ENCODE results near the gene ANO2. TPM values are rescaled to one million over a fixed set of nuclear protein-coding genes. Genes with fewer than 3 reads are reported as not detected.

ANO2 gene
- total and polyA plus RNA-seq, 2 experiments from 2014 or later, result 2.3 to 4.6 TPM

GRCh38 chr12:5648692-5649359 is 296.2 kb downstream of the ANO2 start:
- TF ChIP-seq NANOG (IDR thresholded peaks at IDR 0.05; ENCODE audit: borderline replicate concordance) (no peak), ETS1 (IDR thresholded peaks at IDR 0.05) (no peak), CTCF (conservative IDR thresholded peaks at IDR 0.05; ENCODE audit: low read depth in 2 of 2) (peak; percentile 65 to 80), ZNF462 (CRISPR knock-in tag; IDR thresholded peaks at IDR 0.05) (no peak), ZNF114 (CRISPR knock-in tag; IDR thresholded peaks at IDR 0.05) (no peak), POLR2AphosphoS5 (IDR thresholded peaks at IDR 0.05; ENCODE audit: low read depth) (no peak), JUNB (IDR thresholded peaks at IDR 0.05; ENCODE audit: unreplicated experiment) (no peak)
- no peaks in the 10 kb centered on the region for H3K9me3 Mint-ChIP-seq
- Histone ChIP-seq H3K36me3 (ENCODE audit: insufficient read depth) (no peaks in the 10 kb centered on the region), H3K4me1 (ENCODE audit: insufficient read depth) (no peaks in the 10 kb centered on the region), H3F3A (replicated peaks; ENCODE audit: low read depth) (no peaks in the 10 kb centered on the region), H3K9me2 (ENCODE audit: insufficient read depth) (no peaks in the 10 kb centered on the region; the same call in 1 of the 2 replicates), H3K4me2 (no peak overlapping the region), H3K27ac (ENCODE audit: low read depth) (no peak overlapping the region), H2AFZ (no peak overlapping the region), H3K27me3 (ENCODE audit: insufficient read depth) (no peaks in the 10 kb centered on the region), H3K4me3 (no peak overlapping the region), H4K20me1 (replicated peaks; ENCODE audit: insufficient read depth) (no peaks in the 10 kb centered on the region), H3K79me2 (replicated peaks; ENCODE audit: insufficient read depth) (no peaks in the 10 kb centered on the region)
- H3K4me1 Mint-ChIP-seq, result peaks cover 12% of the 10 kb centered on the region; the same call in 2 of the 3 replicates
- no peak overlapping the region for H3K4me3 Mint-ChIP-seq
- H3K27ac Mint-ChIP-seq, result peak overlapping the region; percentile 70; the same call in 1 of the 2 replicates
- peak; percentile 100 for ATAC-seq
- H3K27me3 Mint-ChIP-seq (ENCODE audit: insufficient read depth, low read depth, poor library complexity), result no peaks in the 10 kb centered on the region
- peak; percentile 87 for DNase-seq (ENCODE audit: low spot score)
- H3K36me3 Mint-ChIP-seq (ENCODE audit: low read depth), result no peaks in the 10 kb centered on the region

Measured in GM23338 (cell line).